SU-DHL-6 (cell line): ENCODE data around the gene ETS1.

ENCODE experiments used
- H2AFZ ChIP-seq: fragments of 200-600 bp; sonication (generic); 2 replicates; pipeline ENCODE4 v1.6.1; 2014; ENCODE audit warnings: low read depth, mild to moderate bottlenecking, moderate library complexity, mixed read lengths, antibody characterized with exemption, low read length; ENCODE audit not compliant: severe bottlenecking
- H3F3A ChIP-seq: fragments of 200-600 bp; shearing (Covaris generic); 2 replicates; pipeline ENCODE4 v1.6.0; 2016; ENCODE audit warnings: antibody characterized with exemption, mild to moderate bottlenecking; ENCODE audit not compliant: insufficient read depth
- H3K27ac ChIP-seq: fragments of 200-600 bp; sonication (generic); 2 replicates; pipeline ENCODE4 v1.5.1; 2016; ENCODE audit warnings: low read depth, mild to moderate bottlenecking, low read length, moderate library complexity, mixed read lengths
- H3K27me3 ChIP-seq: fragments of 200-600 bp; sonication (generic), shearing (Covaris generic); 2 replicates; pipeline ENCODE4 v1.6.0; 2014; ENCODE audit warnings: mild to moderate bottlenecking, low read length
- H3K36me3 ChIP-seq: fragments of 200-600 bp; sonication (generic); 2 replicates; pipeline ENCODE4 v1.6.1; 2014; ENCODE audit warnings: mild to moderate bottlenecking, low read length, mixed read lengths
- H3K4me2 ChIP-seq: fragments of 300-600, 200-600 bp; shearing (Covaris generic), sonication (generic); 2 replicates; pipeline ENCODE4 v1.6.0; 2014; ENCODE audit warnings: low read length, low read depth, mild to moderate bottlenecking; ENCODE audit not compliant: poor library complexity, severe bottlenecking
- H3K4me3 ChIP-seq: fragments of 200-600 bp; sonication (generic); 2 replicates; pipeline ENCODE4 v1.5.1; 2014; ENCODE audit warnings: antibody characterized with exemption, low read length, mild to moderate bottlenecking, mixed read lengths; ENCODE audit not compliant: insufficient read depth, poor library complexity, severe bottlenecking
- H3K79me2 ChIP-seq: fragments of 200-600 bp; sonication (generic); 2 replicates; pipeline ENCODE4 v1.6.1; 2014; ENCODE audit warnings: mild to moderate bottlenecking, low read length, moderate library complexity; ENCODE audit not compliant: insufficient read depth
- H3K9ac ChIP-seq: fragments of 200-600 bp; sonication (generic); 2 replicates; pipeline ENCODE4 v1.7.0; 2014; ENCODE audit warnings: mild to moderate bottlenecking, low read length
- H3K9me2 ChIP-seq: fragments of 200-600 bp; sonication (generic); replicated peaks from 2 replicates; pipeline ENCODE4 v1.6.1; 2014; ENCODE audit warnings: low read length; ENCODE audit not compliant: insufficient read depth
- H3K9me3 ChIP-seq: fragments of 200-600 bp; sonication (generic); 2 replicates; pipeline ENCODE4 v1.6.1; 2014; ENCODE audit warnings: low read length, mixed read lengths; ENCODE audit not compliant: insufficient read depth
- H4K20me1 ChIP-seq: fragments of 200-600 bp; sonication (generic); 2 replicates; pipeline ENCODE4 v1.6.1; 2014; ENCODE audit warnings: low read depth, mild to moderate bottlenecking, antibody characterized with exemption, low read length, moderate library complexity, mixed read lengths
- CTCF ChIP-seq: fragments of 200-600 bp; sonication (generic); IDR thresholded peaks from one replicate; pipeline ENCODE4 v1.5.1; 2017; ENCODE audit warnings: antibody characterized with exemption, mild to moderate bottlenecking, low read length, moderate library complexity; ENCODE audit not compliant: insufficient read depth, poor library complexity, severe bottlenecking
- EZH2phosphoT487 ChIP-seq: fragments of 200-600 bp; sonication (generic), shearing (Covaris generic); conservative IDR thresholded peaks from 2 replicates; pipeline ENCODE4 v1.6.1; 2018; ENCODE audit warnings: mild to moderate bottlenecking, antibody characterized with exemption, low read length, moderate library complexity, mixed read lengths

Gene ETS1

GRCh38 chr11:128590587-128590986, 3.2 kb upstream of the ETS1 start:
- Histone ChIP-seq H3K4me2 (no peak overlapping the region), H3K9ac (no peak overlapping the region), H2AFZ (no peak overlapping the region), H3K9me2 (no peaks in the 10 kb centered on the region), H3K36me3 (no peaks in the 10 kb centered on the region), H3K9me3 (no peaks in the 10 kb centered on the region), H3F3A (no peaks in the 10 kb centered on the region), H4K20me1 (no peaks in the 10 kb centered on the region), H3K4me3 (no peak overlapping the region), H3K79me2 (no peaks in the 10 kb centered on the region), H3K27ac (no peak overlapping the region), H3K27me3 (no peaks in the 10 kb centered on the region)
- TF ChIP-seq CTCF (no peak), EZH2phosphoT487 (no peak)

GRCh38 chr11:128589998-128590397, 2.6 kb upstream of the ETS1 start:
- TF ChIP-seq CTCF (no peak), EZH2phosphoT487 (no peak)
- no peak overlapping the region for H3K4me3 ChIP-seq
- H2AFZ ChIP-seq, result no peak overlapping the region
- no peak overlapping the region for H3K27ac ChIP-seq
- H3K4me2 ChIP-seq, result no peak overlapping the region
- no peak overlapping the region for H3K9ac ChIP-seq
- no peaks in the 10 kb centered on the region for H3K9me2 ChIP-seq
- no peaks in the 10 kb centered on the region for H3K27me3 ChIP-seq
- no peaks in the 10 kb centered on the region for H4K20me1 ChIP-seq
- H3F3A ChIP-seq, result no peaks in the 10 kb centered on the region
- H3K79me2 ChIP-seq, result no peaks in the 10 kb centered on the region
- H3K9me3 ChIP-seq, result no peaks in the 10 kb centered on the region
- no peaks in the 10 kb centered on the region for H3K36me3 ChIP-seq

- Histone ChIP-seq H3K4me2 (no peak overlapping the region), H3K9me3 (no peaks in the 10 kb centered on the region), H4K20me1 (no peaks in the 10 kb centered on the region), H3K27ac (no peak overlapping the region), H3K9me2 (no peaks in the 10 kb centered on the region), H3K36me3 (no peaks in the 10 kb centered on the region), H3K79me2 (no peaks in the 10 kb centered on the region), H3K4me3 (no peak overlapping the region), H3K27me3 (no peaks in the 10 kb centered on the region), H2AFZ (no peak overlapping the region), H3K9ac (no peak overlapping the region), H3F3A (no peaks in the 10 kb centered on the region)
- no peak for TF ChIP-seq EZH2phosphoT487
- no peak for TF ChIP-seq CTCF
Measured at GRCh38 chr11:128588093-128588492, 735 bp upstream of the ETS1 start.

- H3K36me3 ChIP-seq, result no peaks in the 10 kb centered on the region
- H3K27me3 ChIP-seq, result no peaks in the 10 kb centered on the region
- H3K9me3 ChIP-seq, result no peaks in the 10 kb centered on the region
- H4K20me1 ChIP-seq, result no peaks in the 10 kb centered on the region
- H3K79me2 ChIP-seq, result no peaks in the 10 kb centered on the region
- TF ChIP-seq CTCF (no peak), EZH2phosphoT487 (no peak)
- no peaks in the 10 kb centered on the region for H3K9me2 ChIP-seq
- H3K9ac ChIP-seq, result no peak overlapping the region
- H3K27ac ChIP-seq, result no peak overlapping the region
- H2AFZ ChIP-seq, result no peak overlapping the region
- no peaks in the 10 kb centered on the region for H3F3A ChIP-seq
- H3K4me3 ChIP-seq, result no peak overlapping the region
- no peak overlapping the region for H3K4me2 ChIP-seq
Measured at GRCh38 chr11:128586689-128587088, 669 bp downstream of the ETS1 start.
